ENCODE measurements around the gene MYOM1.

DNA sequence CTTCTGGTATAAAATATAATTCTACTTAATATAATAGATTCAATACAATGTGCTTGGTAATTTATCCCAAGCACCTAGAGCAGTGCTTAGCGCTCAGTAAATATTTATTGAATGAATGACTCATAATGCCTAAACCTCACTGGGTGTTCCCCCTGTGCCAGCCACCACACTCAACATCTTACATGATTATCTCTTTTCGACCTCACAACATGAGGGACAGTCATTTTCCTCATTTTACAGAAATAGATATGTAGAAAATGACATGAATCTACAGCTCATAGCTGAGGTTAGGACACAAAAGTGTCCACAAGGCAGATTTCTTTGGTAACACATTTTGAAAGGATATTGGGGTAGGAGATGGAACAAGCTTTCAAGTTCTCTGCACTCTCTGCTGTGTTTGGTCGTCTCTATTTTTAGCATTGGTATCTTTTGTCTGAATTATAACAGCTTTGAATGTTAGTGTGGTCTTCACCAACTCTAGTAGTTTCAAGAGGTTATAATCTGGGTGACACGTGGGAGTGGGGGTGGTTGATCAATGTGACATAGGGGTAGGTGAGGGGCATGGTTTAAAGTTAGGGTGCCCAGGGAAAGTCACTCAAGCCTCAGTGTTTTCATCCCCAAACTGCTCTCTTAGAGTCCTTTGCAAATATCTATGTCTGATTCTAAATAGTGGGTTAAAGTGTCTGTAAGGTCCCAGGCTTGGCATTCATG is 9.8 kb downstream of the MYOM1 start:
- TF ChIP-seq POLR2A (IDR thresholded peaks at IDR 0.05) (no peak), POLR2AphosphoS5 (IDR thresholded peaks at IDR 0.05; ENCODE audit: insufficient read depth in 1 of 2, low read depth in 1 of 2) (no peak)
- TF ChIP-seq, protein P1, sequence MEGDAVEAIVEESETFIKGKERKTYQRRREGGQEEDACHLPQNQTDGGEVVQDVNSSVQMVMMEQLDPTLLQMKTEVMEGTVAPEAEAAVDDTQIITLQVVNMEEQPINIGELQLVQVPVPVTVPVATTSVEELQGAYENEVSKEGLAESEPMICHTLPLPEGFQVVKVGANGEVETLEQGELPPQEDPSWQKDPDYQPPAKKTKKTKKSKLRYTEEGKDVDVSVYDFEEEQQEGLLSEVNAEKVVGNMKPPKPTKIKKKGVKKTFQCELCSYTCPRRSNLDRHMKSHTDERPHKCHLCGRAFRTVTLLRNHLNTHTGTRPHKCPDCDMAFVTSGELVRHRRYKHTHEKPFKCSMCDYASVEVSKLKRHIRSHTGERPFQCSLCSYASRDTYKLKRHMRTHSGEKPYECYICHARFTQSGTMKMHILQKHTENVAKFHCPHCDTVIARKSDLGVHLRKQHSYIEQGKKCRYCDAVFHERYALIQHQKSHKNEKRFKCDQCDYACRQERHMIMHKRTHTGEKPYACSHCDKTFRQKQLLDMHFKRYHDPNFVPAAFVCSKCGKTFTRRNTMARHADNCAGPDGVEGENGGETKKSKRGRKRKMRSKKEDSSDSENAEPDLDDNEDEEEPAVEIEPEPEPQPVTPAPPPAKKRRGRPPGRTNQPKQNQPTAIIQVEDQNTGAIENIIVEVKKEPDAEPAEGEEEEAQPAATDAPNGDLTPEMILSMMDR (IDR thresholded peaks at IDR 0.05): no peak
